T-cell (primary cell): ENCODE results near the gene PRKN. TPM values are rescaled to one million over a fixed set of nuclear protein-coding genes. Genes with fewer than 3 reads are reported as not detected.

ENCODE experiments used
- ATAC-seq, 4 experiments: fragments of 200-7000 bp in 3 of 4; fragments of 150-1000 bp in 1 of 4; cut with Tn5 transposase; replicated peaks in 1 of 4; 1 replicate in 3 of 4; 2 replicates in 1 of 4; pipeline ENCODE4 v1.10.0; 2021; ENCODE audit warnings: moderate library complexity in 3 of 4, mild to moderate bottlenecking in 2 of 4, moderate number of reproducible peaks in 1 of 4
- CTCF ChIA-PET, 2 donors: fragments of 300-600 bp; sonication (Branson Sonifier 250); formaldehyde crosslinking; loops; one replicate each; lab custom pipeline; 2022; ENCODE audit warnings: antibody characterized with exemption in 2 of 2; lab: Charles Lee
- POLR2A ChIA-PET, 2 donors: fragments of 300-600 bp; sonication (Branson Sonifier 250); formaldehyde crosslinking; loops; one replicate each; lab custom pipeline; 2022; ENCODE audit warnings: antibody characterized with exemption in 2 of 2; lab: Charles Lee
- DNase-seq, 35 experiments: peaks; one replicate each; pipeline versions ENCODE4 v3.0.0 to v3.0.0-alpha.2; 2013 to 2023
- H3K27ac ChIP-seq: one replicate; pipeline ENCODE4 v1.5.1; 2013; ENCODE audit warnings: low read length
- H3K27me3 ChIP-seq, 2 experiments: replicated peaks in 1 of 2; 1 replicate in 1 of 2; 2 replicates in 1 of 2; pipeline versions ENCODE4 v1.6.1 to v1.7.0; 2013; ENCODE audit warnings: low read length in 1 of 2, mixed read lengths in 1 of 2; ENCODE audit not compliant: control insufficient read depth in 2 of 2, insufficient read depth in 2 of 2; ENCODE audit errors: extremely low read depth in 1 of 2
- H3K36me3 ChIP-seq, 2 donors: 1 replicate in 1 of 2; 2 replicates in 1 of 2; pipeline versions ENCODE4 v1.6.1 to v1.7.0; 2013; ENCODE audit warnings: low read length in 1 of 2; ENCODE audit not compliant: control insufficient read depth in 2 of 2, insufficient read depth in 1 of 2; ENCODE audit errors: extremely low read depth in 1 of 2
- H3K4me1 ChIP-seq, 2 experiments: 1 replicate in 1 of 2; 2 replicates in 1 of 2; pipeline versions ENCODE4 v1.6.1 to v1.7.0; 2013; ENCODE audit warnings: low read length in 2 of 2, mixed read lengths in 1 of 2; ENCODE audit not compliant: insufficient read depth in 2 of 2, control insufficient read depth in 1 of 2; ENCODE audit errors: extremely low read depth in 1 of 2
- H3K4me3 ChIP-seq, 2 donors: 1 replicate in 1 of 2; 2 replicates in 1 of 2; pipeline versions ENCODE4 v1.5.1 to v1.7.0; 2013; ENCODE audit warnings: mild to moderate bottlenecking in 2 of 2, low read length in 1 of 2, moderate library complexity in 1 of 2; ENCODE audit not compliant: control insufficient read depth in 1 of 2; ENCODE audit errors: extremely low read depth in 1 of 2
- H3K9me3 ChIP-seq: 2 replicates; pipeline ENCODE4 v1.7.0; 2013
- H3K27ac Mint-ChIP-seq, 2 donors: one replicate each; pipeline ENCODE4 v1.8.0; 2020 to 2021; ENCODE audit warnings: mild to moderate bottlenecking in 2 of 2, mixed read lengths in 2 of 2
- H3K27me3 Mint-ChIP-seq, 2 donors: one replicate each; pipeline ENCODE4 v1.8.0; 2021 to 2022; ENCODE audit warnings: mixed read lengths in 2 of 2
- H3K36me3 Mint-ChIP-seq: one replicate; pipeline ENCODE4 v1.8.0; 2021; ENCODE audit warnings: mixed read lengths
- H3K4me1 Mint-ChIP-seq, 3 donors: one replicate each; pipeline ENCODE4 v1.8.0; 2020 to 2022; ENCODE audit warnings: mixed read lengths in 3 of 3, mild to moderate bottlenecking in 1 of 3
- H3K4me3 Mint-ChIP-seq, 3 donors: one replicate each; pipeline ENCODE4 v1.8.0; 2020 to 2022; ENCODE audit warnings: mild to moderate bottlenecking in 3 of 3, mixed read lengths in 3 of 3, moderate library complexity in 3 of 3
- H3K9me3 Mint-ChIP-seq, 3 donors: one replicate each; pipeline ENCODE4 v1.8.0; 2020 to 2022; ENCODE audit warnings: mixed read lengths in 3 of 3
- WGBS: methylation state at CpG from one replicate; pipeline ENCODE4 v1.1.5; 2013; ENCODE audit warnings: missing lambda C conversion rate; ENCODE audit not compliant: insufficient coverage; 5-methylcytosine and 5-hydroxymethylcytosine counted together
- total RNA-seq, 35 experiments: library from RNA in 6 of 35; stranded (reverse) in 6 of 35; fragments of 120-200 nt in 1 of 35; gene quantifications; one replicate each; pipeline versions ENCODE4 v1.2.1 to v1.2.4 and lab custom pipeline; 2013 to 2026

Gene PRKN
- total RNA-seq, 5 donors from 2014 or later (not counting 1 experiment from before 2014, with no cell fraction given): 3.4 to 7.7 (median 6.1) TPM

- no peak for DNase-seq
- CTCF ChIA-PET: no interaction called here
- Histone ChIP-seq H3K27me3 (peaks cover 0 to 5% of the 10 kb centered on the region in 2 experiments), H3K27ac (no peak overlapping the region), H3K4me3 (no peak overlapping the region), H3K36me3 (no peaks in the 10 kb centered on the region), H3K9me3 (no peaks in the 10 kb centered on the region), H3K4me1 (no peaks in the 10 kb centered on the region)
- ATAC-seq: no peak
- no CpG with 5 or more reads among the region's 1 CpG for WGBS
- Mint-ChIP-seq H3K27ac (no peak overlapping the region), H3K4me1 (peaks cover 0 to 6% (median 3%) of the 10 kb centered on the region in 3 donors), H3K4me3 (no peak overlapping the region), H3K9me3 (no peaks in the 10 kb centered on the region), H3K27me3 (no peaks in the 10 kb centered on the region), H3K36me3 (no peaks in the 10 kb centered on the region)
- POLR2A ChIA-PET: no interaction called here
Observed at GRCh38 chr6:162701551-162701950, 26.0 kb downstream of the PRKN start.

- Histone ChIP-seq H3K4me3 (no peak overlapping the region), H3K9me3 (no peaks in the 10 kb centered on the region), H3K36me3 (no peaks in the 10 kb centered on the region), H3K4me1 (no peaks in the 10 kb centered on the region), H3K27ac (no peak overlapping the region), H3K27me3 (peaks cover 0 to 5% of the 10 kb centered on the region in 2 experiments)
- Mint-ChIP-seq H3K27me3 (no peaks in the 10 kb centered on the region), H3K4me3 (no peak overlapping the region), H3K27ac (no peak overlapping the region), H3K36me3 (peaks cover under 1% of the 10 kb centered on the region), H3K9me3 (no peaks in the 10 kb centered on the region), H3K4me1 (peaks cover 0 to under 1% (median 0%) of the 10 kb centered on the region in 3 donors)
- no CpG with 5 or more reads among the region's 3 CpGs for WGBS
- DNase-seq (no peak), ATAC-seq (no peak)
- CTCF ChIA-PET: no interaction called here
- POLR2A ChIA-PET: no interaction called here
Observed at GRCh38 chr6:162700966-162701365, 26.6 kb downstream of the PRKN start.

- ChIA-PET CTCF (no interaction called here), POLR2A (no interaction called here)
- Histone ChIP-seq H3K27me3 (peaks cover 0 to 5% of the 10 kb centered on the region in 2 experiments), H3K4me3 (no peak overlapping the region), H3K27ac (no peak overlapping the region), H3K36me3 (no peaks in the 10 kb centered on the region), H3K4me1 (no peaks in the 10 kb centered on the region), H3K9me3 (no peaks in the 10 kb centered on the region)
- no peaks in the 10 kb centered on the region for H3K9me3 Mint-ChIP-seq
- DNase-seq: no peak
- H3K27ac Mint-ChIP-seq: no peak overlapping the region
- no peak for ATAC-seq
- H3K4me3 Mint-ChIP-seq: no peak overlapping the region
- H3K4me1 Mint-ChIP-seq: no peaks in the 10 kb centered on the region
- no peaks in the 10 kb centered on the region for H3K27me3 Mint-ChIP-seq
- WGBS: no CpG with 5 or more reads among the region's 2 CpGs
- H3K36me3 Mint-ChIP-seq: peaks cover 3% of the 10 kb centered on the region
Observed at GRCh38 chr6:162699961-162700360, 27.6 kb downstream of the PRKN start.

- Mint-ChIP-seq H3K27ac (no peak overlapping the region), H3K36me3 (peaks cover 3% of the 10 kb centered on the region), H3K4me1 (no peaks in the 10 kb centered on the region), H3K9me3 (no peaks in the 10 kb centered on the region), H3K4me3 (no peak overlapping the region), H3K27me3 (no peaks in the 10 kb centered on the region)
- no peak for ATAC-seq
- Histone ChIP-seq H3K4me1 (no peaks in the 10 kb centered on the region), H3K4me3 (no peak overlapping the region), H3K27ac (no peak overlapping the region), H3K36me3 (no peaks in the 10 kb centered on the region), H3K9me3 (no peaks in the 10 kb centered on the region), H3K27me3 (peaks cover 0 to 2% of the 10 kb centered on the region in 2 experiments)
- ChIA-PET CTCF (no interaction called here), POLR2A (interaction anchor here in 1 of 2 donors (0.6 kb wide), 1 partner anchor 37 kb away, joined by 3 read pairs; no protein-coding TSS in a partner anchor)
- no peak for DNase-seq
Observed at GRCh38 chr6:162698440-162698839, 29.1 kb downstream of the PRKN start.

GRCh38 chr6:162697872-162698403 lies 29.6 kb downstream of the PRKN start:
- Histone ChIP-seq H3K9me3 (no peaks in the 10 kb centered on the region), H3K4me3 (no peak overlapping the region), H3K27me3 (peaks cover 0 to 2% of the 10 kb centered on the region in 2 experiments), H3K27ac (no peak overlapping the region), H3K36me3 (no peaks in the 10 kb centered on the region), H3K4me1 (no peaks in the 10 kb centered on the region)
- POLR2A ChIA-PET: no interaction called here
- CTCF ChIA-PET: no interaction called here
- Mint-ChIP-seq H3K4me1 (no peaks in the 10 kb centered on the region), H3K4me3 (no peak overlapping the region), H3K9me3 (no peaks in the 10 kb centered on the region), H3K27me3 (no peaks in the 10 kb centered on the region), H3K36me3 (peaks cover 3% of the 10 kb centered on the region), H3K27ac (no peak overlapping the region)
- WGBS: 86% methylated on average over 1 of the region's 1 CpG
- DNase-seq: no peak
- ATAC-seq: no peak

GRCh38 chr6:162690158-162690557 lies 37.4 kb downstream of the PRKN start:
- Mint-ChIP-seq H3K27ac (no peak overlapping the region), H3K9me3 (no peaks in the 10 kb centered on the region), H3K4me3 (no peak overlapping the region), H3K27me3 (no peaks in the 10 kb centered on the region), H3K36me3 (no peaks in the 10 kb centered on the region), H3K4me1 (peaks cover 0 to 5% (median 1%) of the 10 kb centered on the region in 3 donors)
- DNase-seq (no peak), ATAC-seq (no peak)
- Histone ChIP-seq H3K4me1 (no peaks in the 10 kb centered on the region), H3K36me3 (no peaks in the 10 kb centered on the region), H3K27ac (no peak overlapping the region), H3K27me3 (no peaks in the 10 kb centered on the region), H3K4me3 (no peak overlapping the region), H3K9me3 (no peaks in the 10 kb centered on the region)
- ChIA-PET POLR2A (no interaction called here), CTCF (no interaction called here)
- WGBS: 68% methylated on average over 2 of the region's 5 CpGs
